Transverse colon (tissue), 4 donors: ENCODE measurements around the gene TCHP.

ENCODE experiments used
- EP300 ChIP-seq: sonication (generic); formaldehyde crosslinking; IDR thresholded peaks from one replicate; pipeline ENCODE4 v1.6.1; 2017; ENCODE audit warnings: antibody characterized with exemption, low read depth
- POLR2AphosphoS5 ChIP-seq, 3 donors: sonication (generic); formaldehyde crosslinking; IDR thresholded peaks; one replicate each; pipeline ENCODE4 v1.6.1; 2016; ENCODE audit warnings: antibody characterized with exemption in 3 of 3
- TF ChIP-seq, protein P1 (sequence below), 5 experiments: fragments of 200-600 bp in 3 of 5; fragments of 450-650 bp in 2 of 5; sonication (generic) in 3 of 5; IDR thresholded peaks; 1 replicate in 2 of 5; 2 replicates in 3 of 5; pipeline ENCODE4 v1.5.1; 2016 to 2017; ENCODE audit warnings: antibody characterized with exemption in 5 of 5, inconsistent platforms in 3 of 5, mild to moderate bottlenecking in 2 of 5, moderate library complexity in 1 of 5

DNA sequence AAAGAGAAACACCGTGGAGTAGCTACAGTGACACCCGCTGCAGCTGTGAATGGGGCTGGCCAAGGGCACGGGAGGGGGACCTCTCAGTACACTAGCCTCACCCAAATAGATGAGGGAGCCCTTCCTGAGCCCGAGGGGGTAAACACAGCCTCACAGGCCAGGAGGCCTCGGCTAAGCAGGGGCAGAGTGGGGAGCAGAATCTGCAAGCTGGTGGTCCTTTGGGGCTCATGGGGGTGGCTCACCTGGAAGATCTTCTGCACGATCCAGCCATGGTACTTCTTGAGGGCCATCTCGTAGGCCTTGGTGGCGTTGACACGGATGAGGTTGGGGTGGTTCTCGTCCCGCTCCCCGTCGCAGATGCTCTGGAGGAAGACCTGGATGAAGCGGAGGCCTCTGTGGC, 44.7 kb upstream of the TCHP start:
- TF ChIP-seq, protein P1, sequence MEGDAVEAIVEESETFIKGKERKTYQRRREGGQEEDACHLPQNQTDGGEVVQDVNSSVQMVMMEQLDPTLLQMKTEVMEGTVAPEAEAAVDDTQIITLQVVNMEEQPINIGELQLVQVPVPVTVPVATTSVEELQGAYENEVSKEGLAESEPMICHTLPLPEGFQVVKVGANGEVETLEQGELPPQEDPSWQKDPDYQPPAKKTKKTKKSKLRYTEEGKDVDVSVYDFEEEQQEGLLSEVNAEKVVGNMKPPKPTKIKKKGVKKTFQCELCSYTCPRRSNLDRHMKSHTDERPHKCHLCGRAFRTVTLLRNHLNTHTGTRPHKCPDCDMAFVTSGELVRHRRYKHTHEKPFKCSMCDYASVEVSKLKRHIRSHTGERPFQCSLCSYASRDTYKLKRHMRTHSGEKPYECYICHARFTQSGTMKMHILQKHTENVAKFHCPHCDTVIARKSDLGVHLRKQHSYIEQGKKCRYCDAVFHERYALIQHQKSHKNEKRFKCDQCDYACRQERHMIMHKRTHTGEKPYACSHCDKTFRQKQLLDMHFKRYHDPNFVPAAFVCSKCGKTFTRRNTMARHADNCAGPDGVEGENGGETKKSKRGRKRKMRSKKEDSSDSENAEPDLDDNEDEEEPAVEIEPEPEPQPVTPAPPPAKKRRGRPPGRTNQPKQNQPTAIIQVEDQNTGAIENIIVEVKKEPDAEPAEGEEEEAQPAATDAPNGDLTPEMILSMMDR (IDR thresholded peaks at IDR 0.05): no peak
- no peak for TF ChIP-seq POLR2AphosphoS5 (IDR thresholded peaks at IDR 0.05)
- no peak for TF ChIP-seq EP300
